HepG2 (cell line): Measurements from ENCODE around the gene AGRN. TPM values are rescaled to one million over a fixed set of nuclear protein-coding genes. Genes with fewer than 3 reads are reported as not detected.
A peak's percentile ranks its signal among the peaks of the same experiment; 100 is the strongest.

Source experiments
- ATAC-seq: fragments of 200-7000 bp; cut with Tn5 transposase; 3 replicates; pipeline ENCODE4 v1.9.1; 2020; ENCODE audit warnings: mild to moderate bottlenecking, moderate library complexity
- BruUV-seq: library from RNA; stranded (reverse); fragments of 400-500 nt; replicated peaks from 2 replicates; lab custom pipeline; 2021; lab: Mats Ljungman, UMichigan
- CTCF ChIA-PET: fragments of 300-600 bp; formaldehyde crosslinking; extraction: SDS; loops from one replicate; lab custom pipeline; 2021; ENCODE audit warnings: low total read pairs, inconsistent platforms, low intra/inter-chr PET ratio; lab: Yijun Ruan, JAX
- POLR2A ChIA-PET: fragments of 350-600 bp; sonication (Branson Sonifier 250); formaldehyde crosslinking; loops from one replicate; lab custom pipeline; 2020; ENCODE audit warnings: antibody characterized with exemption, inconsistent platforms; lab: Yijun Ruan, JAX
- DNase-seq: peaks from one replicate; pipeline ENCODE4 v3.0.0-alpha.2; 2015; ENCODE audit warnings: low spot score
- FAIRE-seq: peaks from 3 replicates; lab custom pipeline; 2011; peaks lifted over from hg19 to GRCh38; lab: Jason Lieb, UNC
- H2AFZ ChIP-seq: one replicate; pipeline ENCODE4 v1.6.1; 2011; ENCODE audit warnings: low read length, inconsistent platforms
- H3K27ac ChIP-seq: fragments of 300-600 bp; 3 replicates; pipeline ENCODE4 v1.8.0; 2011; ENCODE audit warnings: mixed run types, mild to moderate bottlenecking, mixed read lengths, low read length, inconsistent platforms; ENCODE audit not compliant: insufficient read depth; ENCODE audit errors: extremely low read length
- H3K27me3 ChIP-seq, 2 experiments: fragments of 200-600 bp in 1 of 2; 2 replicates in 1 of 2; 3 replicates in 1 of 2; pipeline versions ENCODE4 v1.6.0 to v1.8.0; 2011; ENCODE audit warnings: low read length in 2 of 2, mild to moderate bottlenecking in 2 of 2, moderate library complexity in 2 of 2, inconsistent platforms in 1 of 2; ENCODE audit not compliant: insufficient read depth in 2 of 2, control insufficient read depth in 1 of 2
- H3K36me3 ChIP-seq, 2 experiments: fragments of 200-600 bp in 1 of 2; replicated peaks in 1 of 2; 2 replicates in 1 of 2; 3 replicates in 1 of 2; pipeline versions ENCODE4 v1.5.1 to v1.8.0; 2011; ENCODE audit warnings: low read length in 2 of 2, inconsistent platforms in 1 of 2; ENCODE audit not compliant: insufficient read depth in 2 of 2, control insufficient read depth in 1 of 2
- H3K4me1 ChIP-seq: 2 replicates; pipeline ENCODE4 v1.5.1; 2012; ENCODE audit warnings: low read length, inconsistent platforms; ENCODE audit not compliant: insufficient read depth
- H3K4me2 ChIP-seq: 2 replicates; pipeline ENCODE4 v1.6.0; 2011; ENCODE audit warnings: low read depth, low read length, inconsistent platforms
- H3K4me3 ChIP-seq, 3 experiments: fragments of 200-600 bp in 1 of 3; sonication (generic), shearing (Covaris generic) in 1 of 3; replicated peaks in 1 of 3; 2 replicates each; pipeline ENCODE4 v1.5.1; 2011 to 2016; ENCODE audit warnings: low read length in 3 of 3, inconsistent platforms in 2 of 3, low read depth in 2 of 3, mild to moderate bottlenecking in 2 of 3, control low read depth in 1 of 3, mixed read lengths in 1 of 3; ENCODE audit not compliant: insufficient read depth in 1 of 3
- H3K79me2 ChIP-seq: one replicate; pipeline ENCODE4 v1.6.1; 2011; ENCODE audit warnings: low read length, inconsistent platforms; ENCODE audit not compliant: insufficient read depth
- H3K9ac ChIP-seq: 2 replicates; pipeline ENCODE4 v1.6.0; 2011; ENCODE audit warnings: mild to moderate bottlenecking, low read depth, low read length, inconsistent platforms; ENCODE audit not compliant: insufficient read depth
- H3K9me3 ChIP-seq: 2 replicates; pipeline ENCODE4 v1.5.1; 2012; ENCODE audit warnings: mild to moderate bottlenecking, low read length
- H4K20me1 ChIP-seq: 2 replicates; pipeline ENCODE4 v1.6.0; 2011; ENCODE audit warnings: inconsistent platforms, mild to moderate bottlenecking, low read length, moderate library complexity; ENCODE audit not compliant: insufficient read depth
- AGO2 ChIP-seq: fragments of 200-400 bp; formaldehyde crosslinking; optimal IDR thresholded peaks from 2 replicates; pipeline ENCODE3; 2017; ENCODE audit warnings: mild to moderate bottlenecking, low read depth, low read length, moderate library complexity
- ARNT ChIP-seq: fragments of 450-650 bp; IDR thresholded peaks from 2 replicates; pipeline ENCODE4 v1.6.1; 2017
- CENPBD1 ChIP-seq: sonication (generic); formaldehyde crosslinking; IDR thresholded peaks from 2 replicates; pipeline ENCODE4 v1.8.0; 2022; ENCODE audit warnings: missing genetic modification reagents, low read depth, mild to moderate bottlenecking, borderline replicate concordance
- GZF1 ChIP-seq: sonication (generic); formaldehyde crosslinking; IDR thresholded peaks from 2 replicates; pipeline ENCODE4 v1.5.1; 2020; ENCODE audit warnings: mild to moderate bottlenecking, missing genetic modification reagents
- RBFOX2 ChIP-seq: fragments of 200-400 bp; formaldehyde crosslinking; IDR thresholded peaks from 2 replicates; pipeline ENCODE4 v1.6.1; 2017; ENCODE audit warnings: low read depth, mild to moderate bottlenecking, low read length
- YY1 ChIP-seq: IDR thresholded peaks from 2 replicates; pipeline ENCODE4 v1.6.1; 2011; ENCODE audit warnings: low read length, low read depth, moderate library complexity, mild to moderate bottlenecking; ENCODE audit not compliant: insufficient read depth, insufficient replicate concordance
- ZBTB21 ChIP-seq: sonication (generic); formaldehyde crosslinking; IDR thresholded peaks from 2 replicates; pipeline ENCODE4 v1.4.0; 2020; ENCODE audit warnings: missing genetic modification reagents
- ZFP82 ChIP-seq: sonication (generic); formaldehyde crosslinking; IDR thresholded peaks from 2 replicates; pipeline ENCODE4 v1.5.1; 2020; ENCODE audit warnings: mild to moderate bottlenecking, missing genetic modification reagents, borderline replicate concordance
- ZNF563 ChIP-seq: sonication (generic); formaldehyde crosslinking; IDR thresholded peaks from 2 replicates; pipeline ENCODE4 v1.8.0; 2022; ENCODE audit warnings: mild to moderate bottlenecking, moderate library complexity, missing genetic modification reagents
- ZNF614 ChIP-seq: IDR thresholded peaks from 2 replicates; pipeline ENCODE4 v1.6.1; 2018; ENCODE audit warnings: missing biosample characterization, missing genetic modification reagents, inconsistent platforms, borderline replicate concordance
- WGBS: methylation state at CpG from one replicate; pipeline ENCODE4 v1.1.6; 2017; ENCODE audit warnings: low lambda C conversion rate; 5-methylcytosine and 5-hydroxymethylcytosine counted together
- in situ Hi-C: cut with HindIII; loops from 2 replicates; pipeline ENCODE4 v1.10.0; 2017; ENCODE audit warnings: low pct_unique_long_range_greater_than_20kb; ENCODE audit not compliant: extremely low pct_ligation_motif_present
- intact Hi-C: fragments of 100-400 bp; cut with micrococcal nuclease; formaldehyde crosslinking; loops from one replicate; pipeline ENCODE4 v1.10.0; 2022; ENCODE audit not compliant: unreplicated experiment
- polyA plus RNA-seq, 8 experiments: library from polyadenylated mRNA; depleted of rRNA in 3 of 8; stranded (reverse) in 7 of 8; unstranded in 1 of 8; fragments of >200 nt; fragmentation: Illumina TruSeq in 4 of 8; extraction: Trizol in 4 of 8; gene quantifications; 2 replicates each; pipeline versions ENCODE4 v1.2.1 to v1.2.3, GENCODE V29; 2011 to 2016; ENCODE audit warnings: low read depth in 4 of 8, missing spikeins in 1 of 8, mixed read lengths in 1 of 8; ENCODE audit not compliant: insufficient read depth in 1 of 8
- total RNA-seq, 5 experiments: library from RNA; depleted of rRNA; stranded (reverse); fragments of >200 nt; fragmentation: Illumina TruSeq; extraction: Trizol; gene quantifications; 2 replicates each; pipeline ENCODE4 v1.2.3, GENCODE V29; 2016; ENCODE audit warnings: low read depth in 1 of 5

AGRN gene
- total and polyA plus RNA-seq, 2 of the 13 experiments (the other 11 are each of a cell fraction or from before 2014, with no cell fraction given), result 29.8 to 65.2 TPM

GRCh38 chr1:1048765-1049164, 28.8 kb downstream of the AGRN start:
- TF ChIP-seq ZFP82, result no peak
- no peak for TF ChIP-seq ZNF614 (CRISPR knock-in tag)
- no peak for TF ChIP-seq ZNF563 (CRISPR knock-in tag)
- TF ChIP-seq ARNT, result no peak
- no peak for TF ChIP-seq GZF1 (CRISPR knock-in tag)
- TF ChIP-seq YY1, result no peak
- no peak for TF ChIP-seq ZBTB21 (CRISPR knock-in tag)
- Histone ChIP-seq H3K27me3 (no peaks in the 10 kb centered on the region), H3K36me3 (peaks cover 55 to 68% of the 10 kb centered on the region in 2 experiments; a peak in 4 of 5 replicates), H3K79me2 (no peaks in the 10 kb centered on the region), H3K9ac (no peak overlapping the region), H3K4me1 (no peaks in the 10 kb centered on the region), H3K4me2 (no peak overlapping the region), H3K9me3 (no peaks in the 10 kb centered on the region), H3K4me3 (no peak overlapping the region), H2AFZ (no peak overlapping the region), H4K20me1 (no peaks in the 10 kb centered on the region), H3K27ac (no peak overlapping the region)
- FAIRE-seq, result no peak
- in situ Hi-C loops (no loop called here), intact Hi-C loops (no loop called here)
- DNase-seq, result no peak
- CTCF ChIA-PET, result no interaction called here
- WGBS, result 97% methylated on average over 27 of the region's 28 CpGs
- no peak for ATAC-seq
- POLR2A ChIA-PET, result no interaction called here
- BruUV-seq, result no TSS peak

- Histone ChIP-seq H3K4me1 (no peaks in the 10 kb centered on the region), H4K20me1 (no peaks in the 10 kb centered on the region), H3K9me3 (no peaks in the 10 kb centered on the region), H3K4me3 (no peak overlapping the region), H3K9ac (no peak overlapping the region), H3K4me2 (no peak overlapping the region), H3K36me3 (peaks cover 54 to 67% of the 10 kb centered on the region in 2 experiments; a peak in 4 of 5 replicates), H2AFZ (no peak overlapping the region), H3K27me3 (no peaks in the 10 kb centered on the region), H3K27ac (no peak overlapping the region), H3K79me2 (no peaks in the 10 kb centered on the region)
- in situ Hi-C loops (no loop called here), intact Hi-C loops (no loop called here)
- ChIA-PET POLR2A (no interaction called here), CTCF (no interaction called here)
- BruUV-seq, result no TSS peak
- no peak for FAIRE-seq
- ATAC-seq, result no peak
- TF ChIP-seq AGO2 (peak; percentile 56), RBFOX2 (0 out of 2 replicates have a peak, but pooled peaks have one; percentile 54), CENPBD1 (CRISPR knock-in tag) (no peak)
- WGBS, result 96% methylated on average over 7 of the region's 57 CpGs
- no peak for DNase-seq
These were observed 29.6 kb downstream of the AGRN start for GRCh38 chr1:1049318-1050165.
